ENCODE results near the gene NEDD4L.

DNA sequence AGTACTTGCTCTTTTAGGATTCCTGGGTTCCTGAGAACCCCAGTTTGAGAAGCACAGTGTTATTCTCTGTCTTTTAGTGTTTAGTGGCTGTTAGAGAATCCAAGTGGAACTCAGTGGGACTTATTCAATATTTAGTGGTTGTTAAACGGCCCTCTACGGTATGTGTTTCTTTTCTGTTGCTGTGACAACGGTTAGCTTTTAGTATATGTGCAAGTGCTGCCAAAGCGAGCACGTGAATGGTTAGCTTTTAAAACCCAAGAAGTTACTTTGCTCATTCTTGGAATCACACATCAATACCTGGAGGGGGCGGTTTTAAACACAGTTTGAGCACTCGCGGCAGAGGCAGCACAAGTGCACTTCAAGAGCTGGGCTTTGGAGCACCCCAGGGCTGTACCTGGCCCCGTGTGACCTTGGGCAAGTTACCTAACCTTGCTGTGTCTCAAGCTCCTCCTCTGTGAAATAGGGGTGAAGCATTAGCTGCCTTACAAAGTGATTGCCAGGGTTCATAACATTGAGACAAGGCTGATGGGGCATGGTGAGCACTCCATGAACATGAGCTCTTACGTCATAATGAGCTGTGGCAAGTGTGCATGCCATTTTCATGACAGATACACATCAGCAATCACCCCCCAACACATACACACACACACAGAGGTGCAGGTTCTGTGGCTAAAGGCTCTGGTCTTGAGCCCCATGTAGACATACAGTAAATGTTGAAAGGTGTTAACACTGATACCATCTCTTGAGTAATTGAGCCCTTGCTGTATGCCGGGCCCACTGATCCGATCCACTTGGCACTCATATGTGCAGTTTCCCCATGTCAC, 350.8 kb downstream of the NEDD4L start:
- TF ChIP-seq CTCF (IDR thresholded peaks at IDR 0.05) (no peak), POLR2A (IDR thresholded peaks at IDR 0.05) (no peak)

Measured in testis (tissue), 2 donors.